ENCODE data around the gene ANAPC13.

The ANAPC13 gene

GRCh38 chr3:134447351-134447750, 38.4 kb downstream of the ANAPC13 start:
- DNase-seq (ENCODE audit: low read depth), result no peak
- H3K4me3 ChIP-seq (replicated peaks; ENCODE audit: low read depth, low read length), result no peak overlapping the region
- no peak for TF ChIP-seq CTCF (IDR thresholded peaks at IDR 0.05; ENCODE audit: low read length, missing control alignments)

GRCh38 chr3:134446800-134447199, 39.0 kb downstream of the ANAPC13 start:
- no peak overlapping the region for H3K4me3 ChIP-seq (replicated peaks; ENCODE audit: low read depth, low read length)
- TF ChIP-seq CTCF (IDR thresholded peaks at IDR 0.05; ENCODE audit: low read length, missing control alignments), result no peak
- DNase-seq (ENCODE audit: low read depth), result peak; percentile 59

- no peak for TF ChIP-seq CTCF (IDR thresholded peaks at IDR 0.05; ENCODE audit: low read length, missing control alignments)
- DNase-seq (ENCODE audit: low read depth), result peak; percentile 94
- no peak overlapping the region for H3K4me3 ChIP-seq (replicated peaks; ENCODE audit: low read depth, low read length)
Measured at GRCh38 chr3:134445636-134446035, 40.1 kb downstream of the ANAPC13 start.

GRCh38 chr3:134445095-134445494, 40.7 kb downstream of the ANAPC13 start:
- no peak for TF ChIP-seq CTCF (IDR thresholded peaks at IDR 0.05; ENCODE audit: low read length, missing control alignments)
- DNase-seq (ENCODE audit: low read depth), result no peak
- no peak overlapping the region for H3K4me3 ChIP-seq (replicated peaks; ENCODE audit: low read depth, low read length)

- peak; percentile 46 for DNase-seq (ENCODE audit: low read depth)
- no peak for TF ChIP-seq CTCF (IDR thresholded peaks at IDR 0.05; ENCODE audit: low read length, missing control alignments)
- H3K4me3 ChIP-seq (replicated peaks; ENCODE audit: low read depth, low read length), result no peak overlapping the region
Measured at GRCh38 chr3:134441821-134442220, 44.0 kb downstream of the ANAPC13 start.

- H3K4me3 ChIP-seq (replicated peaks; ENCODE audit: low read depth, low read length), result no peak overlapping the region
- no peak for TF ChIP-seq CTCF (IDR thresholded peaks at IDR 0.05; ENCODE audit: low read length, missing control alignments)
- no peak for DNase-seq (ENCODE audit: low read depth)
Measured at GRCh38 chr3:134441321-134441720, 44.5 kb downstream of the ANAPC13 start.

GRCh38 chr3:134437211-134437752, 48.5 kb downstream of the ANAPC13 start:
- H3K4me3 ChIP-seq (replicated peaks; ENCODE audit: low read depth, low read length), result no peak overlapping the region
- DNase-seq (ENCODE audit: low read depth), result no peak
- no peak for TF ChIP-seq CTCF (IDR thresholded peaks at IDR 0.05; ENCODE audit: low read length, missing control alignments)

All from fibroblast of pulmonary artery (primary cell).